NCI-H2029 (cell line): ENCODE data around the gene FTSJ3.
"Not testable (repeated sequence)": the region's sequence is repeated elsewhere in the genome, so short reads cannot be mapped to it uniquely, and the experiment has no call there.

Experiments
- DNase-seq: peaks from one replicate; lab custom pipeline; 2025; lab: John Stamatoyannopoulos, UW

The FTSJ3 gene

DNA sequence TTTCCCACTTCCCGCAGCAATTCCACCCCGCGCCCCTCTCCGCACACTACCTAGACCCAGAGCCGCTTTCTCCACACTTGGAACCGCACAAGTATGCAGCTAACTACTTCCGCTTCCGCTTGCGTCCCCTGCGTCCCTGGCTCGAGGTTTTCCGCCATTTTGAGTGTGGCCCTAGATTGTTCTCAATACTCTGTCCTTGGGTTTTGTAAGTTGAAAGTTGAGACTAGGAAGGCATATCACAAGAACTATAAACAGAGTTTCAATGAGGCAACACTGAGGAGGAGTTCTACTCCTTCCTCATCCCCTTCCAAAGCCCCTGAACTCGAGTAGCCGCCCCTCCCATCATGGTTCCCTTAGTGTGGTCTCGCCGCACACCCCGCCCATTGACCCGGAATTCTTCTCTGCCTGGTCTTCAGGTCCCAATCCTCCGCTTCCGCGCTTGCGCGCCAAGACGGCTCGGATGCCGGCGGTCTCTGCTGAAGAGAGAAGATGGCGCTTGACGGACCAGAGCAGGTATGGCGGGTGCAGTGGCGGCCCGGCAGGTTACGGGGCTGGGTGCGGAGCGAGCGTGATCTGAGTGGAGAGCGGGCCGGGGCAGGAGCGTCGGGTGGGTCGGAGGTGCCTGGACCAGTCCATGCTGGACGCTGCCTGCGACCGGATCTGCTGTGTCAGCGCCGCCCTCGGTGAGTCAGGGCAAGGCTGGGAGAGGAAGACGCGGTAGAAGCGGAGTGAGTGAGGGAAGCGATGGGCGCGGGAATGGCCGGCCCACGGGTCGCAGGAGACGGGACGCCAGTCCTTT is at the start of gene FTSJ3, which contains the start of gene PSMC5:
TSS of gene FTSJ3 (minus strand) at position 662 of the 799 bp plus-strand sequence. CDS start 761 bp downstream, outside the sequence.
TSS of gene PSMC5 (plus strand) at position 430 of the 799 bp plus-strand sequence. CDS start at position 490, 60 bp downstream.
- peak; percentile 87 for DNase-seq

GRCh38 chr17:63874693-63875092 is 47.2 kb upstream of the FTSJ3 start:
- not testable (repeated sequence) for DNase-seq

GRCh38 chr17:63874061-63874626 is 46.7 kb upstream of the FTSJ3 start:
- DNase-seq: not testable (repeated sequence)

- DNase-seq: not testable (repeated sequence)
Measured at GRCh38 chr17:63873577-63873976, 46.1 kb upstream of the FTSJ3 start, which contains the start of gene CSH2. Gene CSH2, minus strand, starts transcription at chr17:63873677. Its CDS starts 63 bp downstream, at chr17:63873614.

- not testable (repeated sequence) for DNase-seq
Measured at GRCh38 chr17:63871646-63872365, 44.3 kb upstream of the FTSJ3 start.

DNA sequence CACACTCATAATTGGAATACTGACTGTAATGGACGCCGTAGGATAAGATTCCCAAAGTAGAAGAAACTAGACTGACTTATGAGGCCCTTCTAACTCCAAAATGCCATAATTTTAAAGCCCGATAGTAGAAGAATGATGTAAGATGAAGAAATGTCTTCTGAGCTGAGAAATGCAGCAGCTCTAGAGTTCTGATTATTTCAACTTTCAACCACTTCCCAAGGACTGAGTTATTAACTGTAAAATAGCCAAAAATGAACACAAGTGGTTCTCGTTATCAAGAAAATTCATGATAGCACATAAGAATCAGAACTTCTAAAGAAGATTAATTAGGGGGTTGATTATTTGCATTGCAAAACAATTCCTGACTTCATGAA is 42.8 kb upstream of the FTSJ3 start:
- not testable (repeated sequence) for DNase-seq

- not testable (repeated sequence) for DNase-seq
Measured at GRCh38 chr17:63869491-63870291, 42.2 kb upstream of the FTSJ3 start.

DNA sequence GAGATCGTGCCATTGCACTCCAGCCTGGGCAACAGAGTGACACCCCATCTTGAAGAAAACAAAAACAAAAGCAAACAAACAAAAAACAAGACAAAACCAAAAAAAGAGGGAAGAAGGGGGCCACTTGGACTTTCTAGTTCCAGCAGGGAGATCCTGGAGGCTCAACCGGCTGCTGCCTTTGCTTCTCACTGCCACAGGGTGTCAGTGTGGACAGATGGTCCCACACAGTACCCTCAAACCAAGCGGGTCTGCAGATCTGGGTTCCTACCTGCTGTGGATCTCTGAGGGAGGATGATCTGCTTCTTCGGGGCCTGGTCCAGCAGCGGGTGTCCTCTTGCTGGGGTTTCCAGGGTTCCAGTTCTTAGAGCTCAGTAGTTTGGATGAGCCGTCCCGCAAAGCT is 39.2 kb upstream of the FTSJ3 start:
- not testable (repeated sequence) for DNase-seq

- DNase-seq: no peak
Measured at GRCh38 chr17:63859257-63859656, 31.8 kb upstream of the FTSJ3 start.

DNA sequence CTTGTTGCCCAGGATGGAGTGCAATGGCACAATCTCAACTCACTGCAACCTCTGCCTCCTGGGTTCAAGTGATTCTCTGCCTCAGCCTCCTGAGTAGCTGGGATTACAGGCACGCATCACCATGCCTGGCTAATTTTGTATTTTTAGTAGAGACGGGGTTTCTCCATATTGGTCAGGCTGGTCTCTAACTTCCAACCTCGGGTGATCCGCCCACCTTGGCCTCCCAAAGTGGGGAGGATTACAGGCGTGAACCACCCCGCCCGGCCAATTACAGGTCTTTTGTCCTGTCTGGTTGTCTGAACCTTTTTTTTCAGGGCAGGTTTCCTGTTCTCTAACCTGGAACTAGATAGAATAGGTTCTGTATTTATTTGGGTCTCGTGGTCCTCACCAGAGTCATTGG is 29.0 kb upstream of the FTSJ3 start:
- not testable (repeated sequence) for DNase-seq

DNA sequence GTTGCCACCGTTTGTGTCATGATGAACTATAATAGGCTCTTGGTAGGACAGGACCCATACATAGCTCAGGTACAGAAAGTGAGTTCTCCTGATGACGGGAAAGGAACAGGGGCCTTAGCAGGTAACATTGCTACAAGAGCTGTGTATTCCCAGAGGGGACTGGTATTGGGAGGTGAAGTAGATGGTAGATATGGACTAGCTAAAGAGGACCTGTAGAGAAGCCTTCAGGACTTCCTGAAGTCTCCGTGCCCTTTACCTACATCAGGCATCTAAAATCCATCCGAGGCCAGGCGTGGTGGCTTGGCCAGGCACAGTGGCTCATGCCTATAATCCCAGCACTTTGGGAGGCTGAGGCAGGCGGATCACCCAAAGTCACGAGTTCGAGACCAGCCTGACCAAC is 27.7 kb upstream of the FTSJ3 start:
- DNase-seq: no peak

DNA sequence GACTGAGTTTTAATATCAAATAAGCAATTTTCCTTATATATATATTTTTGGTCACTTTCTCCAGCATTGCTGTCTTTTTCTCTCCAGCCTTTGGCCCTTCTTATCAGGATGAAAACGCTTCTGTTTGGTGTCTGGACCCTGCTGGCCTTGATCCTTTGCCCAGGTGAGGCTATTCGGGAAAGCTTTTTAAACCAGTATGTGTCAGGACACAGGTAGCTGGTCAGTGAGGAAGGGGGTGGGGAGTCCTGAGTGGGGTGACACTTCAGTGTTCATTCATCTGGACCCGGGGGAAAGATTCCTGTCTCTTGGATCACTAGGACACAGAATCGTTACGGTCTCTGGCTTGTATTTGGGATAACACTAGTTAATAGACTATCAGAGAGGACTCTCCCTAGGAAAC is 27.2 kb upstream of the FTSJ3 start:
- DNase-seq: no peak

DNA sequence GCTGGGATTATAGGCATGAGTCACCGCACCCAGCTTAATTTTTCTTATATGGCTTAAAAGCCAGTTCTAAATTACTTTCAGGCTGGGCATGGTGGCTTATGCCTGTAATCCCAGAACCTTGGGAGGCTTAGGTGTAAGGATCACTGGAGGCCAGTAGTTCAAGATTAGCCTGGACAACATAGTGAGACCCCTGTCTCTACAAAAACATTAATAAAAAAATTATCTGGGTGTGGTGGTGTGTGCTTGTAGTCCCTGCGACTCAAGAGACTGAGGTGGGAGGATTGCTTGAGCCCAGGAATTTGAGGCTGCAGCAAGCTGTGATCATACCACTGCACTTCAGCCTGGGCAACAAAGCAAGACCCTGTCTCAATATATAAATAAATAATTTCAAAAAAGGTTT is 25.8 kb upstream of the FTSJ3 start:
- no peak for DNase-seq

GRCh38 chr17:63850401-63850800 is 22.9 kb upstream of the FTSJ3 start:
- DNase-seq: no peak

GRCh38 chr17:63848834-63849689 is 21.6 kb upstream of the FTSJ3 start:
- DNase-seq: no peak

- DNase-seq: no peak
Measured at GRCh38 chr17:63847525-63848249, 20.2 kb upstream of the FTSJ3 start.

GRCh38 chr17:63845509-63845908 is 18.0 kb upstream of the FTSJ3 start:
- DNase-seq: no peak

- DNase-seq: no peak
Measured at GRCh38 chr17:63843910-63844677, 16.6 kb upstream of the FTSJ3 start.

DNA sequence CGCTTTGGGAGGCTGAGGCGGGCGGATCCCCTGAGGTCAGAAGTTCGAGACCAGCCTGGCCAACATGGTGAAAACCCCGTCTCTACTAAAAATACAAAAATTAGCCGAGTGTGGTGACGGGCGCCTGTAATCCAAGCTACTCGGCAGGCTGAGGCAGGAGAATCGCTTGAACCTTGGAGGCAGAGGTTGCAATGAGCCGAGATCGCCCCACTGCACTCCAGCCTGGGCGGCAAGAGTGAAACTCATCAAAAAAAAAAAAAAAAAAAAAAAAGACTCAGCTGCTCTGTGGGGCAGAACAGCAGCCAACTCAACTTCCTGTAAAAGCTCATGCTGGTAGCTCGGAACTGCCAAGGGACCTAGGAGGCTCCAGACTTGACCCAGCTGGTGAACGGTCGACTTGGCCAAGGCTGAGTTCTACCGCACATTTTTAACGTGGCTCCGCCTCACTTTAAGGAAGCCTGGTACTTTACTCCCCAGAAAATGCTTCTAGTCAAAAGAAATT is 16.0 kb upstream of the FTSJ3 start:
- not testable (repeated sequence) for DNase-seq
